Thyroid gland (tissue), 4 donors: ENCODE measurements around the gene GFRA4.

Source experiments
- POLR2A ChIP-seq, 2 donors: fragments of 450-650 bp; IDR thresholded peaks; one replicate each; pipeline ENCODE4 v1.6.1; 2017; ENCODE audit warnings: antibody characterized with exemption in 2 of 2, mild to moderate bottlenecking in 2 of 2, moderate library complexity in 1 of 2
- TF ChIP-seq, protein P1 (sequence below), 6 experiments: fragments of 200-600 bp in 3 of 6; fragments of 450-650 bp in 3 of 6; sonication (generic) in 3 of 6; IDR thresholded peaks; one replicate each; pipeline ENCODE4 v1.5.1; 2016 to 2019; ENCODE audit warnings: antibody characterized with exemption in 6 of 6, mild to moderate bottlenecking in 2 of 6, inconsistent platforms in 1 of 6, moderate library complexity in 1 of 6

DNA sequence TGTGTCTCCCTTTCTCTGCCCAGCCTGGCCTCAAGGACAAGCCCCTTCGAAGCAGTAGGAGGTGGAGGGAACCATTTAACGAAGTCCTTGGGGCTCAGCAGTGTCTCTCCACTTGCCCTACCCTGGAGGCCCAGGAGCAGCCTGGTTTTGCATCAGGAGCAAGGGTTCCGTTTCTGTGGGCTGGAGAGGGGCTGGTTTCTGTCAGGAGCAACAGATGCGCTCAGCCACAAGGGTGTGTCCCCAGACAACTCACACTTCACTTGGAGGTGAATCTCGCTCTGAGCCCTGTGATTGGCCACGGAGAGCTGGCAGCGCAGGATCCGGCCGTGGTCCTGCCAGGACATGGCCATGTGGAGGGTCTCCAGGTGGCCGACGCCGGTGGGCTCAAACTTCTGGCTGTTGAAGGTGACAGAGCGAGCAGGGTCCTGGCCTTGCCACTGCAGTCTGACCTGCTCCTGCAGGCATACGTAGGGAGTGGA lies 42.3 kb upstream of the GFRA4 start:
- TF ChIP-seq, protein P1, sequence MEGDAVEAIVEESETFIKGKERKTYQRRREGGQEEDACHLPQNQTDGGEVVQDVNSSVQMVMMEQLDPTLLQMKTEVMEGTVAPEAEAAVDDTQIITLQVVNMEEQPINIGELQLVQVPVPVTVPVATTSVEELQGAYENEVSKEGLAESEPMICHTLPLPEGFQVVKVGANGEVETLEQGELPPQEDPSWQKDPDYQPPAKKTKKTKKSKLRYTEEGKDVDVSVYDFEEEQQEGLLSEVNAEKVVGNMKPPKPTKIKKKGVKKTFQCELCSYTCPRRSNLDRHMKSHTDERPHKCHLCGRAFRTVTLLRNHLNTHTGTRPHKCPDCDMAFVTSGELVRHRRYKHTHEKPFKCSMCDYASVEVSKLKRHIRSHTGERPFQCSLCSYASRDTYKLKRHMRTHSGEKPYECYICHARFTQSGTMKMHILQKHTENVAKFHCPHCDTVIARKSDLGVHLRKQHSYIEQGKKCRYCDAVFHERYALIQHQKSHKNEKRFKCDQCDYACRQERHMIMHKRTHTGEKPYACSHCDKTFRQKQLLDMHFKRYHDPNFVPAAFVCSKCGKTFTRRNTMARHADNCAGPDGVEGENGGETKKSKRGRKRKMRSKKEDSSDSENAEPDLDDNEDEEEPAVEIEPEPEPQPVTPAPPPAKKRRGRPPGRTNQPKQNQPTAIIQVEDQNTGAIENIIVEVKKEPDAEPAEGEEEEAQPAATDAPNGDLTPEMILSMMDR (IDR thresholded peaks at IDR 0.05), result no peak
- TF ChIP-seq POLR2A (IDR thresholded peaks at IDR 0.05), result no peak
